ES-I3 (cell line): ENCODE measurements around the gene STOX2.

Experiments used
- H3K36me3 ChIP-seq: 2 replicates; pipeline ENCODE4 v1.6.1; 2013; ENCODE audit warnings: mild to moderate bottlenecking, low read length, control low read depth, moderate library complexity; ENCODE audit not compliant: insufficient read depth
- H3K4me1 ChIP-seq: 2 replicates; pipeline ENCODE4 v1.6.1; 2013; ENCODE audit warnings: mild to moderate bottlenecking, control low read depth, low read length; ENCODE audit not compliant: insufficient read depth
- H3K9ac ChIP-seq: 2 replicates; pipeline ENCODE4 v1.6.1; 2013; ENCODE audit warnings: low read depth, mild to moderate bottlenecking, low read length, moderate library complexity
- H3K9me3 ChIP-seq: 2 replicates; pipeline ENCODE4 v1.6.1; 2013; ENCODE audit warnings: mild to moderate bottlenecking, low read length, moderate library complexity; ENCODE audit not compliant: control insufficient read depth, insufficient read depth

Gene STOX2

DNA sequence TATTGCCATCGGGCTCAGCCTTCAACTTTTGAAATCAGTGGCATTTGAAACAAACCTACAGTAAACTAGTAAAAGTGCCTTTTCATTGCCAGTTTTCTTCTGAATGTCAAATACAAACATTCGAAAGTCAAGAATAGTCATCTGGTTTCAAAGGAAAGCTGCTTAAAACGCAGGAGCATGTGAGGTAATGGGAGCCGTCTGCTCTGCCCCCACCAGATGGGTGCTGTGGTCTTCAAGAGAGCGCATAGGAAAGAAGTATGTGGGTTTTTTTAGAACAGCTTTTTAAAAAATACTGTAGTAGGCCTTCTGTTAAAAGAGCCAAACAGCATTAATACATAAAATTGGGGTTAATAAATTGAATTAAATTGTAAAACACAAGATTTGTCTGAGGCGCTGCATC lies 88.6 kb downstream of the STOX2 start:
- no peaks in the 10 kb centered on the region for H3K36me3 ChIP-seq
- H3K9ac ChIP-seq = no peak overlapping the region
- H3K9me3 ChIP-seq = no peaks in the 10 kb centered on the region
- peaks cover 7% of the 10 kb centered on the region for H3K4me1 ChIP-seq

DNA sequence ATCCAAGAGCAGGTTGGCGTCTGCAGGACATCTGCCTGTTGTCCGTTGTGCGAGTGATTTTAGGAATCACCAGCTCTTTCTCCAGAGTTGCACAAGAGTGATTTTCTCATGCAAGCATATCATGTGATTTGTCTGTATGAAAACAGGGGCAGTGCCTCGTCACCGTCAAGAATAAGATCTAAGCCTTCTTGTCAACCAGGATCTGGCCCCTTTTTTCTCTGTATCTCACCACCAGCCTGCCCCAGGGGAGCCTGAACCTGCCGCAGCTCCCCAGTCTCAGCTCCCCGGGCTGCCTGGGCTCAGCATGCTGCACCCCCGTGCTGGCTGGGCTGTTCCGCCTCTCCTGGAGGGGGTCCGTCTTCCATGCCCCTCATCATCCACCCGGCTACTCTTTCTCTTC lies 90.5 kb downstream of the STOX2 start:
- Histone ChIP-seq H3K36me3 (no peaks in the 10 kb centered on the region), H3K9ac (no peak overlapping the region), H3K4me1 (peaks cover 5% of the 10 kb centered on the region), H3K9me3 (no peaks in the 10 kb centered on the region)

DNA sequence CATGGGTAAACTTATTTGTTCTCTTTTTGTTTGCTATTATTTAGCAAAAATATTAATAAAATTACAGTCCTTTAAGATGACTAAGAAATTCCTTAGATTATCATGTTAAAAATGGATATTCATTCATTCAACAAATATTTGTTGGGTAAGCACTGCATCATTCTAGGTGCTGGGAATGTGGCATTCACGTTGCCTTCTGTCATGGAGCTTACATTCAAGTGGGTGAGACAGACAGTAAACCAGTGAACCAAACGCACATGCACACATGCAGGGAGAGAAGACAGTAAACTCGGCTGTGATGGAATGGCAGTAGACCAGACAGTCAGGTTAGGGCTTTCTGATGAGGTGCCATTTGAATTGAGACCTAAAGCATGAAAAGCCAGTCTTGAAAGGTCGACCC lies 91.8 kb downstream of the STOX2 start:
- Histone ChIP-seq H3K36me3 (no peaks in the 10 kb centered on the region), H3K9ac (no peak overlapping the region), H3K4me1 (peaks cover 5% of the 10 kb centered on the region), H3K9me3 (no peaks in the 10 kb centered on the region)

DNA sequence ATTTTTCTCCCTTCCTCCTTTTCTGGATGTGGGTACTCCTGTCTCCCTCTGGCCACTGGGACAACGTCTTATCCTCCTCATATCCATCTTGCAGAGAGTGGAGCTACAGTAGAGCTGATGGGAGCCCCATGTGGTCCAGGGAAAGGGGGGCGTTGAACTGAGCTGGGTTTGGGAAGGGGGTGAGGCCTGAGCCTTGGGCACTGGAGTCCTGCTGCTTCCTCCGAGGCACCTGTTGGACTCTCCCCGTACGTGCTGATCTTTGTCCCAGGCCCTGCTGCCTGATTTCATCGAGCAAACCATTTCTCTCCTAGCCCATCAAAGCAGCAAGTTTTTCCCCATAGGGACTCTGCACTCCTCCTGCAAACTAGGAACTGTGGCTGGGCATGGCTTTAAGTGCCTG lies 94.3 kb downstream of the STOX2 start:
- Histone ChIP-seq H3K4me1 (peaks cover 5% of the 10 kb centered on the region; the same call in 1 of the 2 replicates), H3K9ac (no peak overlapping the region), H3K36me3 (no peaks in the 10 kb centered on the region), H3K9me3 (no peaks in the 10 kb centered on the region)

DNA sequence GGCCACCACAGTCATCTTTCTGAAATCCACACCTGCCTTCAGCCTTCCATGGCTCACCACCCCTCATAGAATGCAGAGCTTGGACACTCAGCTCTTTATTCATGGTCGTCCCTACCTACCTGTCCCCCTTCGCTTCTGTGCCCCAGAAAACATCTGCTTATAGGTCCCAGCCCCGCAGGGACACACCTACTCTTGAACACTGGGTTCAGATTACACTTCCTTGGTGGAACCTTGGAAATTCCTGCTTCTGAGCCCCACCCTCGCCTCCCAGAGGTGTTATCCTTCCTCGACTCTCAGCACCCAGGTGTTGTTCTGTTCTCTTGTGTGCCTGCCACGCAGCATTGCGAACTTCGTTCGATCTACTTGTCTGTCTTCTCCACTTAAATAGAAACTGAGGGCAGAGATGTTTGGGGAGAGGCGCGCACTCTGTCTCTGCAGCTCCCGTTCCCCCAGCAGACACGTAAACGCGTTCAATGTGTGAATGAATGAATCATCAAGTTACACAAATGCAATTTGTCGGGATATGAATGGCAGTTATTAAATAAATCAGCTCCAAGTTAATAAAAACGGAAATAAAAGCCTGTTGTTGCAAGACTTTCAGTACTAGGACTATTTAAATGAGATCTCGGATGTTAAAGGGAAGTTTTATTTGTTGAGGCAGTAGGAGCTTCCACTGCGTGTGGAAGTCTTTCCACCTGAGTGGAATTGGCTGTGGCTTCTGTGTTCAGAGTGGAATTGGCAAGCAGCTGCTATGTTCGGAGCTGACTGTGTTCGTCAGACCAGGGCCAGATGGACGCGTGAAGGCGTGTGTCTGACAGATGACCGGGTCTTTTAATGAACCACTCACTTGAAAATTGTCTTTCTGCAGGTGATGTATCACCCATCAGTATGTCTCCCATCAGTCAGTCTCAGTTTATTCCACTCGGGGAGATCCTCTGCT lies 95.6 kb downstream of the STOX2 start:
- no peaks in the 10 kb centered on the region for H3K9me3 ChIP-seq
- H3K4me1 ChIP-seq = peaks cover under 1% of the 10 kb centered on the region; the same call in 1 of the 2 replicates
- H3K36me3 ChIP-seq = 0 out of 2 replicates have a peak, but pooled peaks cover 3% of the 10 kb centered on the region
- no peak overlapping the region for H3K9ac ChIP-seq

DNA sequence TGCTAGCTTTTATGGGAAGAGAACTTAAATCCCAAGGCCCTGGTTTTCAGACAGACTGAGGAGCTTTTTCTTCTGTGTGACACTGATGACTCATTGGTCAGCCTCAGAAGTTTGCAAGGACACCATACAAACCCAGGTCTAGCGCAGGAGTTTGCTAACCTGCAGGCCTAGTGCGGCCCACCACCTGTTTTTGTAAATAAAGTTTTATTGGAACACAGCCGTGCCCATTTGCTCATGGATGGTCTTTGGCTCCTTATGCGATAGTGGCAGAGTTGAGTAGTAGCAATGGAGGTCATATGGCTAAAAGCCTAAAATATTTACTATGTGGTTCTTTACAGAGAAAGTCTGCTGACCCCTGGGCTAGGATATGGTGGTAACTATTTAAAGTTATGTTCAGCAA lies 98.3 kb downstream of the STOX2 start:
- 0 out of 2 replicates have a peak, but pooled peaks cover 3% of the 10 kb centered on the region for H3K36me3 ChIP-seq
- no peaks in the 10 kb centered on the region for H3K4me1 ChIP-seq
- no peak overlapping the region for H3K9ac ChIP-seq
- H3K9me3 ChIP-seq = no peaks in the 10 kb centered on the region

DNA sequence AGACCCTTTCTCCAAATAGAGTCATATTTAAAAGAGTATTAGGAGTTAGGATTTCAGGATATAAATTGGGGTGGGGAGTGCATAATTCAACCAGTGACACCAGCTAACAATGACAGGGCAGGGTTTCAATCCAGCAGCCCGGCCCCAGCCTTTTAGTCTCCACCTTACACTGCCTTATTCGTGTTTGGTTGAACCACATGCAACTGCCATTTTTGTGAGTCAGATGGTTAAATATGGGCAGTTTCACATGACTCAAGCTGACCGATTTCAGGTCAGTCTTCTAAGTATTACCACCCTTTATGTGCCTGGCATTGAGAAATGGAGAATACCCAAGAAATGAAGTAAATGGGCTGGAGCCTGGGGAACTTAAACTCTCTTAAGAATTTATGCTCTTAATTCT lies 102.8 kb downstream of the STOX2 start:
- Histone ChIP-seq H3K9me3 (no peaks in the 10 kb centered on the region), H3K4me1 (peaks cover 4% of the 10 kb centered on the region; the same call in 1 of the 2 replicates), H3K36me3 (peaks cover 3% of the 10 kb centered on the region; the same call in 1 of the 2 replicates), H3K9ac (no peak overlapping the region)

DNA sequence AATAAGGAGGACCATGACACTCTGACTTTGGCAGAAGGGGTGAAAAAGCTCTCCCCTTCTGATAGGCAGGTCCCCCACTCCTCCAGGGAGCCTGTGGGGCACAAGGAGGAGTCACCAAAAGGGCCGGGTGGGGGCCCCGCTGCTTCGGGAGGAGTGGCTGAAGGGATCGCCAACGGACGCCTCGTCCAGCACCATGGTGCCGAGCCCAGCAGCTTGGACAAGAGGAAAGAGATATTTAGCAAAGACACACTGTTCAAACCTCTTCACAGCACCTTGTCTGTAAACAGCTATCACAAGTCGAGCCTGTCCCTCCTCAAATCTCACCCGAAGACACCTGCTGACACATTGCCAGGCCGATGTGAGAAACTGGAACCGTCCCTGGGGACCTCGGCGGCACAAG lies 105.6 kb downstream of the STOX2 start:
- Histone ChIP-seq H3K9me3 (no peaks in the 10 kb centered on the region), H3K36me3 (no peaks in the 10 kb centered on the region; the same call in 1 of the 2 replicates), H3K9ac (no peak overlapping the region), H3K4me1 (peaks cover 6% of the 10 kb centered on the region; the same call in 1 of the 2 replicates)

DNA sequence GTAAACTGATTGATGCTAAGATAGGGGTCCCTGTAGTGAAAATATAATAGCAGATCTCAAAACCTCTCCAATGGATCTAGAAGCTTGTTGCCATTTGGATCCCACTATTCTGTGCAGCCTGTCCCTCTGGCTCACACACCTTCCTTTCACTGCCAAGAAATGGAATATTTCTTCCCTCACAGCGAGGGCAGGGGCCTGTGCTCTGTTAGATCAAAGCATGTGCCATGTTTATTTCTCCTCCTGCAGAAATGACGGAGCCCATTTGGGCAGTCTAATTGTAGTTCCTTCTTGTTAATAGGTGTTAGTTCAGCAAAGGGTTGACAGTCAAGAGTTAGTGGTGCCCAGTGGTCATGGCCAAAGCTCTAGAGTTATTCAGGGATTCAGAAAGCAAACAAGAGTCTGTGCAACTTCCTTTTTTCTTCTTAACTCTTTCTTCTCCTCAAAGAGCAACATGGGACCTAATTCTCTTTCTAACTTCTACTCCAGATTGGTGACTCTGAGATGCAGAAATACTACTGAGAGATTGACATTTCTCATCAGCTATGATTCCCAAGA lies 106.8 kb downstream of the STOX2 start:
- peaks cover 6% of the 10 kb centered on the region; the same call in 1 of the 2 replicates for H3K4me1 ChIP-seq
- H3K9ac ChIP-seq = no peak overlapping the region
- H3K36me3 ChIP-seq = no peaks in the 10 kb centered on the region; the same call in 1 of the 2 replicates
- no peaks in the 10 kb centered on the region for H3K9me3 ChIP-seq

DNA sequence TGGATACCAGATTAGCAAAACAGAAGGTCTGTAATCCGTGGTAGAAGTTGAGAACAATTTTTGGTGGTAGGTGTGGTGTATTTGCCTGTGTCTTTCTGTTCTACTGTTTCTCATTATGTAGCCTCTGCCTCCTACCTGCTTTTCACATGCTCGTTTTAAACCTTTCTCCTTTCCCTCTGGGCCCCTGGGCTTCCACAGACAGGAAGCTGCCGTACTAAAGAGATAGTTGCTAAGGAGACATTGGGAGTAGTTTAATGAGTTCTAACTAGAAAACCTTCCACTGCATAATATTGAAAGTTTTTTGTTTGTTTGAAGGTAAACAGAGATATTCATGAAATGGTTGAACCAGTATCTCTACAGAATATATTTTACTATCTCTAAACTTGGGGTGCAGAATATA lies 107.8 kb downstream of the STOX2 start:
- Histone ChIP-seq H3K36me3 (no peaks in the 10 kb centered on the region; the same call in 1 of the 2 replicates), H3K4me1 (peaks cover 6% of the 10 kb centered on the region; the same call in 1 of the 2 replicates), H3K9me3 (no peaks in the 10 kb centered on the region), H3K9ac (no peak overlapping the region)

DNA sequence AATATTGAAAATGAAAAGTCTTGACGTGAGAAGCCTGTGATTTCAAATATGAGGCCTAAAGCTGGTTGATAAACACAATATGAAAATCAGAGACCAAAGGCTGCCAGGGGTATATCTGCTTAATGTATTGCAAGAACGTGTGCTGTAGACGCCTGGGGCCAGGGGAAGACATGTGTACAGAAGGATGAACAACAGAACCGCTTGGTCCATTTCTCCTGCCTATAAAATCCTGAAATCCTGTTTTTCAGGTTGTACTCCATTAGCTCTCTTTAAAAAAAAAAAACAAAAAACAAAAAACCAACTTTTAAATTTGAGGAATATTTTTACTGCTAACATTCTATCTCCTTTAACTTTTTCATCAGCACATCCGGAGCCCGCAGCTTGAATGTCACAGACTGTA lies 109.2 kb downstream of the STOX2 start:
- no peak overlapping the region for H3K9ac ChIP-seq
- H3K4me1 ChIP-seq = peaks cover 6% of the 10 kb centered on the region; the same call in 1 of the 2 replicates
- H3K9me3 ChIP-seq = no peaks in the 10 kb centered on the region
- no peaks in the 10 kb centered on the region; the same call in 1 of the 2 replicates for H3K36me3 ChIP-seq

DNA sequence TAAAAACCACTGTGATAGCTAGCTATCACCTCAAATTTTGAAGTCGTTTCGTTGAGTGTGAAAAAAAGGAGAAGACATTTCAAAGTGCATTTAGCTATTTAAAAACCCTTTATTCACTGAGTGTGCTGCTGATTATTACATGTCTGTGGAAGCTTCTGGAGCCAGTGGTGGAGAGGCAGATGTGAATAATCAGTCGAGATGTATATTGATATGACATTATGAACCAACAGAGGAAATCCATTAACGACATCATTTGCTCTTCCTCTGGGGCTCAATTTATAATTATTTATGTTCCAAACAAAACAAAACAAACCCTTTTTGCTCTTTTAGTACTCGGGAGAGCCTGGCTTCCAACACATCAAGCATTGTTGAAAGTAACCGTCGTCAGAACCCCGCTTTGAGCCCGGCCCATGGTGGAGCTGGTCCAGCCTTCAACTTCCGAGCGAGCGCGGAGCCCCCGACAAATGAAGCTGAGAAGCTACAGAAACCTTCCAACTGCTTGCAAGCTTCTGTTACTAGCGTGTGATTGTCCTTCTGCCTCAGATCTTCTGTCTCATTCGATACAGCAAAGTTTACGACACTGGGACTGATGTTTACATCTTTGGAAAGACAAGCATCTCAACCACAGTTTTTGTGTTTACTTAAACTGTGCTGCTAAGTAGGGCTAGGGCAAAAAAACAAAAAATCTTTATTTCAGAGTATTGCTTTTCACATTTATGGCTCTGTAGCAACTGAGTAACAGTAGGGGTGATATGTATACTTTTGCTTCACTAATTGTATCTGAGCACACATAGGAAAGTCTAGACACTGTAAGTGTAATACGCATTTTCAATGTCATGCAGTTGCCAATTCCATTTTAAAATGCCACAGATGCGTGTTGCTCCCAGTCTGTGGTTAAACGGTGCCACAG lies 111.9 kb downstream of the STOX2 start:
- no peaks in the 10 kb centered on the region for H3K9me3 ChIP-seq

DNA sequence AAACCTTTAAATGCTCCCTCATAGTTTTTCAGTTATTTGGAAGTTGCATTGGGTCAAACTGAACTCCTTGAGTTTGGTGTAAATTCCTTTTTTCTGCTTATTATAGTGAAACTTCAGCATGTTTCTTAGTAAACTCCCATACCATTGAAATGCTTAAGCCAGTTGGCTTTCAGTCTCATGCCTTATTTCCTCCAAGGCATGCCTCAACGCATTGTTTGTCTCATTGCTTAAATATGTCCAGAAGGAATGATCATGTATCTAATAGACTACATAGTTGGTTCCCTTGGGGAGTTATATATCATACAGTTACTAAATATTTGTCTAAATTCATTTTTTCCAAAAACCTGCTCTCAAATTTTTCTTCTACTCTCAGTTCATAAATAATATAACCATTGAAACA lies 114.0 kb downstream of the STOX2 start:
- Histone ChIP-seq H3K9ac (no peak overlapping the region), H3K36me3 (no peaks in the 10 kb centered on the region; the same call in 1 of the 2 replicates), H3K9me3 (no peaks in the 10 kb centered on the region), H3K4me1 (no peaks in the 10 kb centered on the region; the same call in 1 of the 2 replicates)

More for the DNA sequence above, 111.9 kb downstream of the STOX2 start:
- Histone ChIP-seq H3K36me3 (no peaks in the 10 kb centered on the region; the same call in 1 of the 2 replicates), H3K4me1 (peaks cover 6% of the 10 kb centered on the region; the same call in 1 of the 2 replicates), H3K9ac (no peak overlapping the region)
